ENCODE measurements around the gene TNRC6C. TPM values are rescaled to one million over a fixed set of nuclear protein-coding genes. Genes with fewer than 3 reads are reported as not detected.

Gene TNRC6C
- total RNA-seq, result 13.6 TPM

GRCh38 chr17:77957857-77958715, at the start of gene TNRC6C:
Gene TNRC6C, plus strand, starts transcription at chr17:77958703. Its CDS starts 45,504 bp downstream, at chr17:78004207.
- peak; percentile 99 for DNase-seq

GRCh38 chr17:77909236-77909635, 49.3 kb upstream of the TNRC6C start:
- DNase-seq, result peak; percentile 36

GRCh38 chr17:77909816-77910215, 48.7 kb upstream of the TNRC6C start:
- no peak for DNase-seq

GRCh38 chr17:77914385-77915254, 43.9 kb upstream of the TNRC6C start:
- peak; percentile 79 for DNase-seq

GRCh38 chr17:77915594-77916021, 42.9 kb upstream of the TNRC6C start:
- no peak for DNase-seq

GRCh38 chr17:77916264-77916663, 42.2 kb upstream of the TNRC6C start:
- peak; percentile 52 for DNase-seq

GRCh38 chr17:77916703-77917481, 41.6 kb upstream of the TNRC6C start:
- DNase-seq, result no peak

- DNase-seq, result no peak
These were observed 39.2 kb upstream of the TNRC6C start for GRCh38 chr17:77919276-77919675.

- no peak for DNase-seq
These were observed 35.4 kb upstream of the TNRC6C start for GRCh38 chr17:77923135-77923534.

GRCh38 chr17:77923776-77924513, 34.6 kb upstream of the TNRC6C start:
- DNase-seq, result no peak

- DNase-seq, result peak; percentile 73
These were observed 33.7 kb upstream of the TNRC6C start for GRCh38 chr17:77924757-77925336.

GRCh38 chr17:77925831-77926543, 32.5 kb upstream of the TNRC6C start:
- no peak for DNase-seq

- DNase-seq, result no peak
These were observed 31.5 kb upstream of the TNRC6C start for GRCh38 chr17:77926981-77927380.

- DNase-seq, result no peak
These were observed 30.6 kb upstream of the TNRC6C start for GRCh38 chr17:77927777-77928518.

- DNase-seq, result no peak
These were observed 29.9 kb upstream of the TNRC6C start for GRCh38 chr17:77928519-77929179.

- DNase-seq, result no peak
These were observed 29.3 kb upstream of the TNRC6C start for GRCh38 chr17:77929180-77929564.

- no peak for DNase-seq
These were observed 28.5 kb upstream of the TNRC6C start for GRCh38 chr17:77929871-77930436.

Data from skin of body (tissue), 2 donors.